HG03095 (cell line): Measurements from ENCODE around the gene HECTD3.
"Not testable (repeated sequence)": the region's sequence is repeated elsewhere in the genome, so short reads cannot be mapped to it uniquely, and the experiment has no call there.

ENCODE experiments used
- ATAC-seq: cut with Tn5 transposase; IDR thresholded peaks from one replicate; pipeline ENCODE4 v1.9.1; 2021; ENCODE audit warnings: moderate library complexity; ENCODE audit not compliant: unreplicated experiment

Gene HECTD3

DNA sequence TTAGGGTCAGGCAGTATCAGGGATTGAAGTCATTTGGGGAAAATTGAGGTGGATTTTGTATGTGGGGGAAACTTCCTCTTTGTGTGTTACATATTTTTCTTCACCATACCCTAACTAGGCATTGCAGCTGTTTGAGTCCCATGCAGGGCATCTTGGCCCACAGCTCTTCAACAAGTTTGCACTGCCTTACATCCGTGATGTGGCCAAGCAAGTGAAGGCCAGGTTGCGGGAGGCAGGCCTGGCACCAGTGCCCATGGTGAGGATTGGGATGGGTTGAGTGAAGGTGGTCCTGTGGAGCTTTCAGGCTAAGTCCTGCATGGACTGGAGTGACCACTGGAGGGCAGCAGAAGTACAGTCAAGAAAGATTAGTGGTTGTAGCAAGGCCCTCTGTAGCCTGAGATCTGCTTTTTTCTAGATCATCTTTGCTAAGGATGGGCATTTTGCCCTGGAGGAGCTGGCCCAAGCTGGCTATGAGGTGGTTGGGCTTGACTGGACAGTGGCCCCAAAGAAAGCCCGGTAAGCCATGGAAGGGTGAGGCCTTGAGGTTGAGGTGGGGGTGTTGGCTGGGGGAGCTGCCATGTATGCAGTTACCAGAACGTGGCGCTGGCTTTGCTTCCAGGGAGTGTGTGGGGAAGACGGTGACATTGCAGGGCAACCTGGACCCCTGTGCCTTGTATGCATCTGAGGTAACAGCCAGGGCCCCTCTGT lies 3.4 kb upstream of the HECTD3 start:
- ATAC-seq: no peak

- ATAC-seq: no peak
Measured at GRCh38 chr1:45013551-45014209, 2.6 kb upstream of the HECTD3 start.

DNA sequence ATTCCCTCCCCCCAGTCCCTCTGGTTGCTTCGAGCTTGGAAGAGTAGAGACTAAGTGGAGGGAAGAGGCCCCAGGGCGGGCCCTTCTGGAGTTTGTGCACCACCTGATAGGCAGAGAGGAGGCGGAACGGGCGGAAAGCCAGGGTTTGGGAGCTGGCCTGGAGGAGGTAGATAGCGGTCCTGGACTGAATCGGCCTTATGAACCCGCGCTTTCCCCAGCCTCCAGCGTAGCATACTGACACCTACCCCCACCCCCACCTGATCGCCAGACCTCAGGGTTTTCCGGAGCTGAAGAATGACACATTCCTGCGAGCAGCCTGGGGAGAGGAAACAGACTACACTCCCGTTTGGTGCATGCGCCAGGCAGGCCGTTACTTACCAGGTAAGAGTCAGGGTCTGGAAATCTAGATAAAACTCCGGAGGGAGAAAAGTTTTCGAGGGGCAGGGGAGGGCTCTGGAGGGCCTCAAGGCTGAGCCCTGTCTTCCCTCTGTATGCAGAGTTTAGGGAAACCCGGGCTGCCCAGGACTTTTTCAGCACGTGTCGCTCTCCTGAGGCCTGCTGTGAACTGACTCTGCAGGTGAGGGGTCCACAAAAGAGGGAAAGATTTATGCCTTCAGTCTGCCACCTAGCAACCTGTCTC lies 1.6 kb upstream of the HECTD3 start:
- ATAC-seq: no peak

DNA sequence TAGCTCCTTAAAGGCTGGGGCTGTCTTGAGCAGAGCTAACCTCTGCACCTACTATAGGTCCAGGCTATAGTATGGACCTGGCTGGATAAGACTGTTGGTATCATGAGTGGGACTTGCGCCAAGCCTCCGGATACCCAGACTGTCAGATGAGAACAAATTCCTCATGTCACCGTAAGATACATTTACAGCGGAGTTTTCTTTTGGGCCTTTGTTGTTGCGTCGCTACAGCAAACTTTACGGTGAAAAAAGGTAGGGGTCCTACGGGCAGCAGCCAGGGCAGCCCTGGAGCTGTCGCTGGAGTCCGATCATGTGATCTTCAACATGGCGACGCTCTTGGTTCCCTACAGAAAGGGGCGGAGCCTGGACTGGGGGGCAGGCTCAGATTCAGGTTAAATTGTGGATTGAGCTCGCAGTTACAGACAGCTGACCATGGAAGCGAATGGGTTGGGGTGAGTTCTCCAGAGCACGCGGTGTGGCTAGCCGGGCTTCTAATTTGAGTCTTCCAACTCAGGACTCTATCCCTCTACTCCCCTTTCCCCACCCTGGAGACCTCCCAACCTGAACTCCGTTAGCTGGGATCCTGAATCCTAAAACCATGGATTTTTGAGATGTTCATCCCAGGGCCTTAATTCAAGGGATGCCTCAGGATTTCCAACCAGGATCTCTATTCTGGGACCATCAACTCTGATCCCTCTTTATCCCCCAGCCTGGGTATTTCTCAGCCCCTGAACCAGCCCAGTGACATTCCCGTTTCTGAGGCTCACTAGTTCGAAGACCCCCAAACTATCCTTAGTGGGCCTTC lies 914 bp upstream of the HECTD3 start, which contains the start of gene UROD:
UROD (plus strand) TSS at position 418 of the 802 bp plus-strand sequence; CDS start at position 430, 12 bp downstream.
- ATAC-seq: peak; percentile 63

DNA sequence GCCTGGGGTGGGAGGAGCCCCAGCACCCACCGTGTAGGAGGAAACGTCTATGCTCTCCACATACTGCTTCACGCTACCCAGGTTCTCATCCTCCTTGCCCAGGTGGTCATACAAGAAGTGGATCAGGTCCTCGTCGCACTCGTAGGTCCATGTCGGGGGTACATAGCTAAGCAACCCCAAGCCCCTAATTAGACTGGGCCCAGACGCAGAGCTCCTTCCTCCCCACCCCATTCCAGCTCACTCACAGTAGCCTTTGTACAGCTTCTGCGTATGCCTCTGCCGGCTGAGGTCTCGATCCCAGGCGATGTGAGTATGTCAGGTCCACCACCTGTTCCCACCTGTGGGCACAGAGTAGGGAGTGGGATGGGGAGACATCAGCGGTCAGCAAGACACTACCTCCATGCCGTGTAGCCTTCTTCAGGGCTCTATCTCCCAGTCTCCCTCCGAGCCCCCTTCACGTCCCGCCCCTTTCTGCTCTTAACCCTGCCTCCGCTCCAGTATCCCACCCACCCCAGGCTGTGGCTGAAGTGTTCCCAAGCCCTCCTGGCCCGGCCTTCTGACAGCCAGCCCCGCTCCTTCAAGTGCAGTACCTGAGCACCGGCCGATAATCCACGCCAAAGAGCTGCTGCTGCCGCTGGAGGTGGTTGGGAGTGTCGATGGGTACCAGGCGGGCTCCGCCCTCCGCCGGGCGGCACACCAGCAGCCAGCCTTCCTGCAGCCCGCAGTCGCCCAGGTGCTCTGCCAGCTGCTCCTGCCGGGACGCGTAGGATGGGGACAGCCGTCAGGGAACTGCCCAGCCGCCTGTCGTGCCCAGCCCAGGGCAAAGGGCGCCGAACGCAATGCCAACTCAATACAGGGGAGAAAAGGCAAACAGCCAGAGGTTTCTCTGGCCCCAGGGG lies 919 bp downstream of the HECTD3 start:
- ATAC-seq: no peak

DNA sequence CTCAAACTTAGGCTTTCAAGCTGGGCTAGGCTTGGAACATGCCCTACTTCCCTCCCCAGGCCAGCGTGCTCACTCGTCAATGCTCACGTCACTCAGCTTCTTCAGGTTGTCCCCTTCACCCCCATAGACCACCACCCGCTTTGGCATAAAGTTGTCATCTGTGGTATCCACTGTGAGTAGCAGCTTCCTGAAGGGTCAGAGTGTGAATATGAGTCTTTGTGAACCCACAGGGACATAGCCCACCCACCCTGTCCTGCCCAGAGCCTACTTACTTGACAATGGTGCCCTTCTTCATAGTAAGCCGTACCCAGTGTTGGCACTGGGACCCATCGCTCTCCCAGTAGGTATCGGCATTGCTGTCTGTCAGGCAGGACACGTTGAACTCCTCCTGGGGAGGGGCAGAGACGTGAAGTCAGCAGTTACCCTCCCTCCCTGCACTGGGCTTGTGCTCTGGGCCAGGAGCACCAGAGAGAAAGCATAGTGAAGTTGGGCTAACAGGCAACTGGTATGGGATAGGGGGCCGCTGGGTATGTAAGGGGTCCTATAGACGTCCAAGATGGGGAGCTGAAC lies 1.7 kb downstream of the HECTD3 start:
- ATAC-seq: no peak

- no peak for ATAC-seq
Measured at GRCh38 chr1:45008516-45008915, 2.6 kb downstream of the HECTD3 start.

GRCh38 chr1:45008076-45008475 lies 3.0 kb downstream of the HECTD3 start:
- no peak for ATAC-seq

GRCh38 chr1:45007311-45007710 lies 3.8 kb downstream of the HECTD3 start:
- ATAC-seq: no peak

DNA sequence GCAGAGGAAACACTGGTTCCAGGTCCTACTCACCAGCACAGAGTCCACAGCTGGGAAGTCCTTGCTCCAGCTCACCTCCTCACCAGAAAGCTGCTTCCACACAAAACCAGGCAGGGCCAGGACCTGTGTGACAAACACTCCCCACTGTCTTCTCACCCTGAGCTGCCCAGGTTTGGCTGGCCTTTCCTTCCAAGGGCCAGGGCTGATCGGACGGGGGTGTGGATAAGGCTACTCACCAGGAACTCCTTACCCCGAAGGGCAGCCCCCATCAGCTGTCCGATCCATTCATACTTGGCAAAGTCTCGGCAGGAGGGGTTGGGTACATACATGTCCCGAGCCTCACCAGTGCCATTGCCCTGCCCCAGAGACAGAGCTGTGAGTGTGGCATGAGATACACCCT lies 5.4 kb downstream of the HECTD3 start:
- no peak for ATAC-seq

- no peak for ATAC-seq
Measured at GRCh38 chr1:45004281-45004920, 6.7 kb downstream of the HECTD3 start.

- no peak for ATAC-seq
Measured at GRCh38 chr1:45003741-45004140, 7.4 kb downstream of the HECTD3 start.

- no peak for ATAC-seq
Measured at GRCh38 chr1:45002650-45003645, 8.2 kb downstream of the HECTD3 start.

DNA sequence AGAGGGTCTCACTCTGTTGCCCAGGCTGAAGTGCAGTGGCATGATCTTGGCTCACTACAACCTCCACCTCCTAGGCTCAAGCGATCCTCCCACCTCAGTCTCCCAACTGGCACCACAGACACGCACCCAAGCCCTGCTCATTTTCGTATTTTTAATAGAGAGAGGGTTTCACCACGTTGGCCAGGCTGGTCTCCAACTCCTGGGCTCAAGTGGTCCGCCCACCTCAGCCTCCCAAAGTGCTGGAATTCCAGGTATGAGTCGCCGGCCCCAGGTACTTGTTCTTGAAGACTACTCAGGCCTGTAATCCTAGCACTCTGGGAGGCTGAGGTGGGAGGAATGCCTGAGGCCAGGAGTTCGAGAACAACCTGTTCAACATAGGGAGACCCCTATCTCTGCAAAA lies 9.5 kb downstream of the HECTD3 start:
- ATAC-seq: not testable (repeated sequence)

GRCh38 chr1:45001011-45001481 lies 10.1 kb downstream of the HECTD3 start:
- no peak for ATAC-seq

GRCh38 chr1:44999232-44999631 lies 11.9 kb downstream of the HECTD3 start:
- no peak for ATAC-seq

GRCh38 chr1:44995467-44996238 lies 15.5 kb downstream of the HECTD3 start:
- no peak for ATAC-seq
